Heart left ventricle (tissue), 16 donors: ENCODE data around the gene ADCK2. TPM values are rescaled to one million over a fixed set of nuclear protein-coding genes. Genes with fewer than 3 reads are reported as not detected.

Experiments
- ATAC-seq, 4 donors: fragments of 200-7000 bp; cut with Tn5 transposase; one replicate each; pipeline ENCODE4 v1.9.1; 2020 to 2022; ENCODE audit warnings: moderate library complexity in 4 of 4, mild to moderate bottlenecking in 3 of 4, moderate number of reproducible peaks in 1 of 4
- DNase-seq, 5 donors: peaks; one replicate each; pipeline ENCODE4 v3.0.0-alpha.2; 2020
- H3K27ac ChIP-seq, 12 donors: fragments of 200-600 bp; sonication (generic) in 4 of 12; one replicate each; pipeline versions ENCODE4 v1.5.0 to v1.8.0; 2016 to 2022; ENCODE audit warnings: mild to moderate bottlenecking in 2 of 12
- H3K27me3 ChIP-seq, 9 donors: fragments of 200-600 bp; sonication (generic) in 2 of 9; one replicate each; pipeline versions ENCODE4 v1.5.1 to v1.8.0; 2016 to 2022; ENCODE audit warnings: mild to moderate bottlenecking in 3 of 9
- H3K36me3 ChIP-seq, 9 donors: fragments of 200-600 bp; sonication (generic) in 2 of 9; one replicate each; pipeline versions ENCODE4 v1.5.0 to v1.8.0; 2018 to 2022; ENCODE audit warnings: mild to moderate bottlenecking in 2 of 9
- H3K4me1 ChIP-seq, 12 donors: fragments of 200-600 bp; sonication (generic) in 4 of 12; one replicate each; pipeline versions ENCODE4 v1.5.0 to v1.8.0; 2016 to 2022; ENCODE audit warnings: mild to moderate bottlenecking in 3 of 12
- H3K4me3 ChIP-seq, 12 donors: fragments of 200-600 bp; sonication (generic) in 4 of 12; one replicate each; pipeline versions ENCODE4 v1.5.0 to v1.8.0; 2017 to 2022; ENCODE audit warnings: mild to moderate bottlenecking in 9 of 12, moderate library complexity in 4 of 12
- H3K9me3 ChIP-seq, 12 donors: fragments of 200-600 bp; sonication (generic) in 4 of 12; one replicate each; pipeline versions ENCODE4 v1.5.0 to v1.8.0; 2016 to 2022; ENCODE audit warnings: mild to moderate bottlenecking in 1 of 12
- POLR2A ChIP-seq, 2 donors: fragments of 450-650 bp; IDR thresholded peaks; one replicate each; pipeline ENCODE4 v1.6.1; 2017; ENCODE audit warnings: antibody characterized with exemption in 2 of 2, mild to moderate bottlenecking in 2 of 2, moderate library complexity in 2 of 2
- WGBS, 4 donors: extraction: QIAGEN DNeasy Blood & Tissue Kit in 2 of 4; methylation state at CpG; one replicate each; pipeline versions ENCODE4 v1.1.5 to v1.1.7; 2013 to 2018; 5-methylcytosine and 5-hydroxymethylcytosine counted together
- intact Hi-C, 10 donors: fragments of 100-400 bp; cut with DNase I; formaldehyde crosslinking; loops; one replicate each; pipeline versions ENCODE4 v1.11.1 to v1.14.2; 2022
- polyA plus RNA-seq, 2 donors: library from polyadenylated mRNA; stranded (reverse); fragments of 200-250 nt; gene quantifications; one replicate each; pipeline ENCODE4 v1.2.3, GENCODE V29; 2013
- total RNA-seq, 9 donors: library from RNA; depleted of rRNA in 2 of 9; stranded (reverse); fragments of >200 nt in 2 of 9; fragmentation: NEBNext Ultra II Directional in 3 of 9; extraction: Animal tissue kit (Norgen Biotek cat#: 25700) in 3 of 9; gene quantifications; one replicate each; pipeline versions ENCODE4 v1.1.0 to v1.2.4, GENCODE V29; 2016 to 2023
- TF ChIP-seq, protein P1 (sequence below), 12 donors: fragments of 200-600 bp; sonication (generic) in 4 of 12; IDR thresholded peaks; one replicate each; pipeline versions ENCODE4 v1.5.0 to v1.8.0; 2018 to 2022; ENCODE audit warnings: antibody characterized with exemption in 12 of 12, mild to moderate bottlenecking in 5 of 12
- donor health status: ischemic (EF 13 %, LVEDD 7.1; RV severe dilation, severe dysfunction).
- donor health status: healthy with polysubstance abuse.
- donor health status: DM: no; HTN: yes; CAD: no.
- donor health status: DM: no; HTN: no; CAD: no.
- donor health status: ischemic (EF 25% LVEDD 6.9; RV normal size, moderate dysfunction).
- donor health status: ischemic (EF 25% LVEDD 5.7; RV mildly dilated, moderate dysfunction).
- donor health status: healthy.
- donor health status: DM: yes; HTN: yes; CAD: no.
- donor health status: ischemic (EF 35%, LVEDD 5.7; RV mildly dilated, moderate dysfunction).
- donor health status: nonischemic (EF 11% LVEDD 7.7; RV severe dilation, severe dysfunction).
- donor health status: DM: yes; HTN: yes; CAD: no.
- donor health status: PGD.
- donor health status: ischemic (EF 29% LVEDD 5.4; RV normal size, mild dysfunction).
- donor health status: nonischemic (EF 23%, LVEDD 6.1; RV moderate dilation, normal function).

ADCK2 gene
- total and polyA plus RNA-seq, 11 donors, result 5.3 to 18.3 (median 10.5) TPM

DNA sequence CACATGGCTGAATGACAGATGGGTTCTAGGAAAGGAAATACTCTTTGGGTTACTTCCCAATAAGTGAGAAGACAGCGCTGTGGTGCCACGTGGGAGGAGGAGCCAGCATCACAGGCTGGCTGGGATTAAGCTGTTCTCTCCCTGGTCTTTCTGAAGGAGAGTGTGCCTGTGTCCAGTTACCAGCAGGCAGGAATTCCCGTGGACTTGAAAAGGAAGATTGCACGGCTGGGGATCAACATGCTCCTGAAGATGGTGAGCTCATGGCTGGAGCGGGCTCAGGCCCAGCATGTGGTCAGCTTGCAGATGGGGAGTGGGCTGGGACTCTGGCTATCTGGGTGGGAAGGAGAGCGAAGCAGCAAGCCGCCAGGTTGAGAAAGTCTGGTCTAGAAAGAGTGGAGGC is 8.1 kb downstream of the ADCK2 start:
- no peak for DNase-seq
- no peak for ATAC-seq
- WGBS, 4 donors, result 88 to 93% (median 92%) methylated on average over 7 of the region's 7 CpGs

DNA sequence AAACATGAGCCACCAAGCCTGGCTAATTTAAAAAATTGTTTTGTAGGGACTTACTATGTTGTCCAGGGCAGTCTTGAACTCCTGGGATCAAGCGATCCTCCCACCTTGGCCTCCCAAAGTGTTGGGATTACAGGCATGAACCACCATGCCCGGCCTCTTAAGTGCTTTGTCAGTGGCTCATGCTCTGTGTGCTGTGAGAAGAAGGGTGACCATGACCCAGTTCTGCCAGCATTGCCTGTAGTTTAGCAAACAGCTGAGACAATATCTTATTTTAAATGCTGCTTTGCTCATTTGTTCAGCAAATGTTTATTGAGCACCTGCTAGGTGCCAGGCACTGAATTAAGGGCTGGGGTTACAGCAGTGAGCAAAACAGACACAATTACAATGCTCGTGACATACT is 9.0 kb downstream of the ADCK2 start:
- no peak for DNase-seq
- Histone ChIP-seq H3K9me3 (no peaks in the 10 kb centered on the region), H3K4me3 (no peak overlapping the region), H3K27me3 (no peaks in the 10 kb centered on the region), H3K4me1 (no peaks in the 10 kb centered on the region), H3K27ac (no peak overlapping the region), H3K36me3 (peaks cover 0 to 69% (median 36%) of the 10 kb centered on the region in 9 donors)
- no peak for ATAC-seq
- intact Hi-C loops, result loop anchor here in 1 of 10 donors (10.0 kb wide), 1 partner anchor 333 kb away; the partner anchor contains the start of gene MRPS33
- WGBS, 4 donors, result 93 to 98% (median 96%) methylated on average over 3 of the region's 3 CpGs
- no peak for TF ChIP-seq POLR2A (IDR thresholded peaks at IDR 0.05)
- TF ChIP-seq, protein P1, sequence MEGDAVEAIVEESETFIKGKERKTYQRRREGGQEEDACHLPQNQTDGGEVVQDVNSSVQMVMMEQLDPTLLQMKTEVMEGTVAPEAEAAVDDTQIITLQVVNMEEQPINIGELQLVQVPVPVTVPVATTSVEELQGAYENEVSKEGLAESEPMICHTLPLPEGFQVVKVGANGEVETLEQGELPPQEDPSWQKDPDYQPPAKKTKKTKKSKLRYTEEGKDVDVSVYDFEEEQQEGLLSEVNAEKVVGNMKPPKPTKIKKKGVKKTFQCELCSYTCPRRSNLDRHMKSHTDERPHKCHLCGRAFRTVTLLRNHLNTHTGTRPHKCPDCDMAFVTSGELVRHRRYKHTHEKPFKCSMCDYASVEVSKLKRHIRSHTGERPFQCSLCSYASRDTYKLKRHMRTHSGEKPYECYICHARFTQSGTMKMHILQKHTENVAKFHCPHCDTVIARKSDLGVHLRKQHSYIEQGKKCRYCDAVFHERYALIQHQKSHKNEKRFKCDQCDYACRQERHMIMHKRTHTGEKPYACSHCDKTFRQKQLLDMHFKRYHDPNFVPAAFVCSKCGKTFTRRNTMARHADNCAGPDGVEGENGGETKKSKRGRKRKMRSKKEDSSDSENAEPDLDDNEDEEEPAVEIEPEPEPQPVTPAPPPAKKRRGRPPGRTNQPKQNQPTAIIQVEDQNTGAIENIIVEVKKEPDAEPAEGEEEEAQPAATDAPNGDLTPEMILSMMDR (IDR thresholded peaks at IDR 0.05), result no peak

More for the DNA sequence above, 8.1 kb downstream of the ADCK2 start:
- intact Hi-C loops, result loop anchor here in 1 of 10 donors (10.0 kb wide), 1 partner anchor 334 kb away; the partner anchor contains the start of gene MRPS33
- Histone ChIP-seq H3K9me3 (no peaks in the 10 kb centered on the region), H3K27me3 (no peaks in the 10 kb centered on the region), H3K27ac (no peak overlapping the region), H3K4me1 (peaks cover 0 to 8% (median 0%) of the 10 kb centered on the region in 12 donors), H3K36me3 (peaks cover 0 to 61% (median 36%) of the 10 kb centered on the region in 9 donors), H3K4me3 (no peak overlapping the region)
- no peak for TF ChIP-seq POLR2A (IDR thresholded peaks at IDR 0.05)
- TF ChIP-seq, protein P1 (IDR thresholded peaks at IDR 0.05), result no peak

DNA sequence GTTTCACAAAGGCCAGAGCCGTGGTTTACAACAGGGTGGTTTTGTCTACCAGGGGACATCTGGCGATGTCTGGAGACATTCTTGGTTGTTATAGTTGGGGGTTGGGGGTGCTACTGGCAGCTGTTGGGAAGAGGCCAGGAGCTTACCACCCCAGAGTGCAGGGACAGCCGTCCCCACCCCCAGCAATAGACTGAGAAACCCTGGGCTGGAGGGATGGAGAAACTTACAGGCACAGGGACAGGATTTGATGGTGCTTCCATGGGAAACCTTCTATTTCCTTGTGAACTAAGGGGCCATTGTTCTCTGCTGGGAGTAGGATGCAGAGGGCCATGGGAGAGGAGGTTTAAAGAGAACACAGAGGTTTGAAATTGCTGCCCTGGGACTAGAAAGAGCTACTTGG is 10.9 kb downstream of the ADCK2 start:
- no peaks in the 10 kb centered on the region for H3K27me3 ChIP-seq
- no peak overlapping the region for H3K4me3 ChIP-seq
- DNase-seq (no peak), ATAC-seq (no peak)
- 89 to 93% (median 90%) methylated on average over 3 of the region's 3 CpGs for WGBS, 4 donors
- H3K4me1 ChIP-seq, result no peaks in the 10 kb centered on the region
- H3K36me3 ChIP-seq, result peaks cover 0 to 80% (median 49%) of the 10 kb centered on the region in 9 donors
- H3K9me3 ChIP-seq, result no peaks in the 10 kb centered on the region
- no peak overlapping the region for H3K27ac ChIP-seq
- TF ChIP-seq, protein P1 (IDR thresholded peaks at IDR 0.05), result no peak
- no peak for TF ChIP-seq POLR2A (IDR thresholded peaks at IDR 0.05)
- intact Hi-C loops, result loop anchor here in 1 of 10 donors (10.0 kb wide), 1 partner anchor 331 kb away; the partner anchor contains the start of gene MRPS33

- no peak for DNase-seq
Observed at GRCh38 chr7:140684066-140684950, 11.6 kb downstream of the ADCK2 start.

More at GRCh38 chr7:140684066-140684950, 11.6 kb downstream of the ADCK2 start:
- no peak overlapping the region for H3K4me3 ChIP-seq
- no peak overlapping the region for H3K27ac ChIP-seq
- TF ChIP-seq POLR2A (IDR thresholded peaks at IDR 0.05), result no peak
- TF ChIP-seq, protein P1 (IDR thresholded peaks at IDR 0.05), result no peak
- ATAC-seq, result no peak
- H3K27me3 ChIP-seq, result no peaks in the 10 kb centered on the region
- no peaks in the 10 kb centered on the region for H3K4me1 ChIP-seq
- peaks cover 0 to 79% (median 52%) of the 10 kb centered on the region in 9 donors for H3K36me3 ChIP-seq
- intact Hi-C loops, result loop anchor here in 1 of 10 donors (10.0 kb wide), 1 partner anchor 330 kb away; the partner anchor contains the start of gene MRPS33
- WGBS, 4 donors, result 92 to 94% (median 93%) methylated on average over 20 of the region's 20 CpGs
- H3K9me3 ChIP-seq, result no peaks in the 10 kb centered on the region
